GM12891 (cell line): Measurements from ENCODE around the gene TLN1.

Experiments
- PAX5 ChIP-seq: IDR thresholded peaks from 2 replicates; pipeline ENCODE4 v1.6.1; 2011; ENCODE audit warnings: low read length, moderate library complexity, mild to moderate bottlenecking; ENCODE audit not compliant: insufficient read depth, severe bottlenecking
- POLR2A ChIP-seq: IDR thresholded peaks from 2 replicates; pipeline ENCODE4 v1.6.1; 2011; ENCODE audit warnings: low read depth, low read length, control low read depth
- POLR2AphosphoS5 ChIP-seq: IDR thresholded peaks from 2 replicates; pipeline ENCODE4 v1.6.1; 2011; ENCODE audit warnings: low read depth, low read length, control low read depth
- POU2F2 ChIP-seq: IDR thresholded peaks from 2 replicates; pipeline ENCODE4 v1.6.1; 2011; ENCODE audit warnings: low read depth, mild to moderate bottlenecking, control low read depth, low read length, moderate library complexity
- TAF1 ChIP-seq: IDR thresholded peaks from 2 replicates; pipeline ENCODE4 v1.6.1; 2011; ENCODE audit warnings: low read depth, low read length, control low read depth

DNA sequence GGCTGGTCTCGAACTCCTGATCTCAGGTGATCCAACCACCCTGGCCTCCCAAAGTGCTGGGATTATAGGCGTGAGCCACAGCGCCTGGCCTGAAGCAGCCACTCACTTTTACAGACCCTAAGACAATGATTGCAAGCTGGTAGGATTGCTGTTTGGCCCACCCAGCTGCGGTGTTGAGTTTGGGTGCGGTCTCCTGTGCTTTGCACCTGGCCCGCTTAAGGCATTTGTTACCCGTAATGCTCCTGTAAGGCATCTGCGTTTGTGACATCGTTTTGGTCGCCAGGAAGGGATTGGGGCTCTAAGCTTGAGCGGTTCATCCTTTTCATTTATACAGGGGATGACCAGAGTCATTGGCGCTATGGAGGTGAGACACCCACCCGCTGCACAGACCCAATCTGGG, 56.8 kb downstream of the TLN1 start:
- TF ChIP-seq POLR2A, result no peak
- TF ChIP-seq POLR2AphosphoS5, result no peak
- TF ChIP-seq PAX5, result no peak
- no peak for TF ChIP-seq TAF1
- TF ChIP-seq POU2F2, result no peak
